GM18951 (cell line): Measurements from ENCODE around the gene CRYBG1.

ENCODE experiments used
- POLR2A ChIP-seq: IDR thresholded peaks from 4 replicates; pipeline ENCODE4 v1.6.1; 2011; ENCODE audit warnings: mild to moderate bottlenecking; ENCODE audit not compliant: insufficient read length, insufficient read depth; ENCODE audit errors: extremely low read depth
- in situ Hi-C: fragments of 300-500 bp; cut with MboI; formaldehyde crosslinking; loops from one replicate; pipeline ENCODE4 v1.12.0; 2022; ENCODE audit warnings: low sequenced_read_pairs, mixed read lengths, inconsistent platforms; ENCODE audit not compliant: unreplicated experiment

The CRYBG1 gene

DNA sequence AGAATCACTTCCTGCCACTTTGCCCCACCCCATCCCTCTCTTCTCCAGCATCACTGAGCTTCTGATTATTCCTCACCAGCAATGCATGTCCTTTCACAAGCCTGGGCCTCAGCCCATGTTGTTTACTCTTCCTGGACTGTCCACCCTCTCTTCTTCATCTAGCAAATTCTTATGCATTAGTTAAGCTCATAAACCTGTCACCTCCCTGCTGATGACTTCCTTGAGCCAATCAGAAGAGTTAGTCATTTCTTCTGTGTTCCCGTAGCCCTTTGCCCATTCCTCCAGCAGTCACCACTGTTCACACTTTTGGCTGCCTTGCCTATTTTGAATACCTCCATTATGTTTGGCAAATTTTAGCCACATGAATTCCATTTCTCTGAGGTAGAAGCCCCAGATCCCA is 4.1 kb upstream of the CRYBG1 start:
- no peak for TF ChIP-seq POLR2A
- in situ Hi-C loops = no loop called here

DNA sequence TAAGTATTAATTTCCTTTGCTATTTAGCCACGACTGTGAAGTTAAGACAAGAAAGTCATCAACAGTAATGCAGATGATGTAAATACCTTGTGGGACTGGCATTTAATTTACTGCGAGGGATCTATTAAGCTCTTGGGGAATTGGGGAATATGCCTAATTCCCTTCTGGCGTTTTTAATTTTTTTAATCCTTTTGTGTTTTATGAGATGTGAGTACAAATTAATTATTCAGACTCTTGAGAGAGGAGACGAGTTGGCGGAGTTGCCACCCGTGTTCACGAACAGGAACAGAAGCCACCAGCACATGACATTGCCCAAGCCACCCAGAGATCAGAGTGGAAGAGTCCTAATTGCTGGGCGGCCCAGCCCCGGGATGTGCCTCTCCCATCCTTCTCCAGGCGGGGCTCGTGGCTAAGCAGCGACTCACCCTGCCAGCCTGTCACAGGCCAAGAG is 533 bp upstream of the CRYBG1 start:
- no peak for TF ChIP-seq POLR2A
- in situ Hi-C loops = loop anchor here (10.0 kb wide), 1 partner anchor 545 kb away; no protein-coding TSS in a partner anchor

DNA sequence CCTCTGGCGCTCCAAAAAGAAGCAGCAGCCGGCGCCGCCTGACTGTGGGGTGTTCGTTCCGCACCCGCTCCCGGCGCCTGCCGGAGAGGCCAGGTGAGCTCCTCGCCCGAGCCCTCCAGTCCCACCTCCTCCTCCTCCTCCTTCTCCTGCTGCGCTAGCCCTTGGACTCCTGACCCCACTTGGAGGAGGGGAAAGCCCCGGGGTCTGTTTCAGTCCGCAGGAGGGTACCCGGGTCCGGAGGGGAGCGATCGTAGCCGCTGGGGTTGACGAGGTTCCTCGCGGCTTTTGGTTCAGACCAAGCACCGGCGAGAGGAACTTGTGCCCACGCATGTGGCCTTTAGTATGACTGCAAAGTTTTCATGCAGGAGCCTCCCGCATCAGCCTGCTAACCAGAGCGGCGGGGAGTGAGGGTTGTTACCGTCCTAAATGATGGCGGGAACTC is 493 bp downstream of the CRYBG1 start:
- in situ Hi-C loops = loop anchor here (10.0 kb wide), 1 partner anchor 544 kb away; no protein-coding TSS in a partner anchor
- TF ChIP-seq POLR2A = no peak

DNA sequence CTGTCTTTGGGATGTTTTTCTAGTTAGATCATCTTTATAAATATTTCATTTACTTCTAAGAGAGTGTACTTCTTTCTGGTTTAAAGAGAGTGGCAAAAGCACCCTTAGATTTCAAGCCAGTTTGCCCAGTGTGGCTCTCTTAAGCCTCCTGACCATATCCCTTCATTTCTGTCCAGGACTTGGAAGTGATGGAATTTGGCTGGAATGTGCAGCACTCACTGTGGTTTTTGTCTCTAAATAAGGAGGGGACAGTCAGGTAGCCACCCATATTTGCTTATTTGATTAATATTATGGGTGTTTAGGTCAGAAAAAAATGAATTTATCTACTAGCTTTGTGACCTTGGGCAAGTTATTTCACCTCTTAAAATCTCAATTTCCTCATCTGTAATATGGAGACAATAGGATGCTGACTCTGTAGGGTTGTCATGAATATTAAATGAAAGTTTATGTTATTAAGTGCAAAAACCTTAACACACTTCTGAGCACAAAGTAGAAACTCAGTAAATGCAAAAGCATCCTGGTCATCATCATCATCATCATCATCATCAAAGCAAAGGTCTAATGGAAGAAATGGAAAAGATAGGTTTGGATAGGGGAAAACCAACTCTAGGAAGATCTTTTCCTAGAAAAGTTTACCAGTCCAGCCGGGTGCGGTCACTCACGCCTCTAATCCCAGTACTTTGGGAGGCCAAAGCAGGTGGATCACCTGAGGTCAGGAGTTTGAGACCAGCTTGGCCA is 3.1 kb downstream of the CRYBG1 start:
- no peak for TF ChIP-seq POLR2A
- in situ Hi-C loops = loop anchor here (10.0 kb wide), 1 partner anchor 541 kb away; no protein-coding TSS in a partner anchor

DNA sequence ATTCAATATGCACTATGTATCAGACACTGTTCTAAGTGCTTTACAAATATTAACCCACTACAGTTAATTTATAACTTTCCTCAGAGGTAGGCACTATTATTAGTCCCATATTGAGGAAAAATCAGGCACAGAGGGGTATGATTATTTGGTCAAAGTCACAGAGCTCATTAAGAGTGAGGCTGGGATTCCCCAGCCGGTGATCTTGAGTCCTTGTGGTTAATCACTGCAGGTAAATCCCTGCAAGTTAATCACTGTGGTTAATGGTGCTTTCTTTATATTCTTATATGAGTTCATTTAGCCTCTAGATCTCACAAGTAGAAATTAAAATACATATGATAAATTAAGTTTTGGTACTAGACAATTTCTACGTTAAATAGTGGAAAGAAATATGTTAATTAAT is 9.2 kb downstream of the CRYBG1 start:
- in situ Hi-C loops = loop anchor here (10.0 kb wide), 1 partner anchor 535 kb away; no protein-coding TSS in a partner anchor
- no peak for TF ChIP-seq POLR2A

DNA sequence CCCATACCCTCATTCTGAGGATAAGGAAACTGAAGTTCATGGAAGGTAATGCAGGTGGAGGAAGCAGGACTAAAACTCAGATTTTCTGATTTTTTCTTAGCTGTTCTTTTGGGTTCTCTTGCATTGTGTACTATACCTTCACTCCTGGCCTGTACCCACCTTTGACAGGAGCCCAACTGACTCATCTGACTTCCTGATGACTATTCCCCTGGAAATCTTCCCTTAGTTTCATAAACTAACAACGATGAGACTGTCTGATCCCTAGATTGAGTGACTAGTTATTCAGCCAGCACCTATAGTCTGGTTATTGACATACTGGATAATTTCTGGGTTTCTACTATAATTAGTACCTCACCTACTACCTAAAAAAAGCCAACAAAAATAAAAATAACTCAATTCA is 10.1 kb downstream of the CRYBG1 start:
- in situ Hi-C loops = no loop called here
- no peak for TF ChIP-seq POLR2A

DNA sequence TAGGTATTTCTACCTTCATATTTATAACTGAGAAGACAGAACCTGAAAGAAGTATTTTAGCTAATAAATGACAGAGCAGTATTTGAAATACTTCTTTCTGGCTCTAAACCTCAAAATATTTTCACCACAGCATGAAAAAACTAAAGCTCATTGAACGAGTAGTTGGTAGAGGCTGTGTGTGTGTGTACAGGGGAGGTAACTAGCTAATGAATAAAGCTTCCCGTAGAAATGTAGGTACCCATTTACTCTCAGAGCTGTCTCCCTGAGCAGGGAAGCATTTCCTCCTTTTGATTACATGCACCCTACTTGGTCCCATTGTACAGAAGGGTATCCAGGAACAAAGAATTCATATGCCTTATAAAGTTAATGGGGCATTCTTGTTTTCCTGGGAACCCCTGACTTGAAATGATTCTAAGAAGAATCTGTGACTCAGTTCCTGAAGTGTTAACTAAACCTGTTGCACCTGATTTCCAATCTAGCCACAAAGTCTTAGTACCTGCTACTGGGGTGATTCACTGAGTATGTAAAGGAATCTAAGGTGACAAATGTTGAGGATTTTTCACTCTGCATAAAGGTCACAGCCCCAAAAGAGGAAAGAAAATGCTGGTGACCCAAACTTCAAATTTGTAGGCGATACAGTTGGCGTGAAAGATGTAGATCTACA is 12.5 kb downstream of the CRYBG1 start:
- TF ChIP-seq POLR2A = no peak
- in situ Hi-C loops = no loop called here

DNA sequence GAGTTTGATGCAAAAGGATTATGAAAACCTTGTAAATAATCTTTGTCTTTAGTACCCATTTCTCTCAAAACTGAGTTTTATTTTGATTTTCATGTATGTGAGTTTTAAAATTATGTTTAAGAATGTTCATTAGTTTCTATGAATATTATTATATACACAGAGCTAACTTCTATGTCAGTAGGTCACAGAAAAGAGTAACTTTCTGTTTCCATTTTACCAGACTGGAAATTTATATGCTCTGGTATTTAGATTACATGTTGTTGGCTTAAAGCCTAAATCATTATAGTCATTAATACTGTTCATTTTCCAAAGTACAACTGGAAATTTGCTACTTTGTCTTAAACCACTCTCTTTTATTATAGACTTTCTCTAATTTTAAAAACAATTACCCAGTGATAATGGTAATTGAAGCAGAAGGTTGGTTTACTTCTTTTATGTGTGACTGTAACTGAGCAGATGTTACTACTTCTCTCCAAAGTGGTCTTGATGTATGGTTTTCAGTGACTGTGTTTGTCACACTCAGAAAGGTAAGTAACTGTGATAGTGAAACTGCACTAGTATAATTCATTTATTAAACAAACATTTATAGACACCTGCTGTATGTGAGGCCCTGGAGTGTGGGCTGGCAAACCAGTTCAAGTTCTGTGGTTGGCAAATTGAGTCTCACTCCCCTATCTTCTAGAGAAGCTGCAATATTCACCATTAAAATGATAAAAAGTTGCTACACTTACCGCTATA is 13.2 kb downstream of the CRYBG1 start:
- in situ Hi-C loops = no loop called here
- no peak for TF ChIP-seq POLR2A

DNA sequence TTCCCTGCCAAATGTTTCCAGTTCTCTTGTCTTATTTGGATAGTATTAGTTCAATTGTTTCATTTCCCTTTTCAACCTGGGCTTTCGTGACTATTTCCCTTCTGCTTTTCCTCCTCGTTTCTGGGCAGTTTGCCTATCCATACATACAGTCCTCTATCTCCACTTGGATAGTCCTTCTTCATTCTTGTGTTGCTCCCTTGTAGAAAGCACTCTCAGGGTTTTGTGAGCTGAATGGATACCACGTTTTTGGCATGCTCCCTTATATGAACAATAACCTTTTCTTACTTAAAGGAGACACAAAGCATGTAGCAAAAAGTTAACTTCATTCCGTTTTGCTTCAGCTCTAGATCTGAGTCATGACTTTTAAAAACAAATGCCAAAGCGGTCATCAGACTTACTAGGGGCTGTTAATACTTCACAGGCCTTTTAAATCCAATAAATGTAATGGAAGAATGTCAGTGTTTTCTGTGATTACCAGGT is 16.6 kb downstream of the CRYBG1 start:
- in situ Hi-C loops = no loop called here
- no peak for TF ChIP-seq POLR2A

DNA sequence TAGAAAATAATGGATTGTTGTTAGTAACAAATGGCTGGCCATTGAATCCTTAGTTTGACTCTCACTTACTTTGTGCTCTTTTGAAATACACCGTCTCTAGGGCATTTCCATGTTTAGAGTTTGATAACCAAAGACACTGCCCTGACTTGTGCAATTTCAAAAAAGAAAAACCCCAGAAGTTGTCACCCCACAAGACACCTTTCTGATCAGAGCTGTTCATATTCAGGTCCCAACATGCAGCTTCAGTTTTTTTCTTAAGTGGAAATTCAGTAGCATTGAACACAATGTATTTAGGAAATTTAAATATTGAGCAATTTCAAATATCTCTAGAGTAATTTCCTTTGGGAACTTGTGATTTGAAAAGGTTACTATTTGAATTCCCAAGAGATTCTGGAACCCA is 19.4 kb downstream of the CRYBG1 start:
- in situ Hi-C loops = no loop called here
- no peak for TF ChIP-seq POLR2A

DNA sequence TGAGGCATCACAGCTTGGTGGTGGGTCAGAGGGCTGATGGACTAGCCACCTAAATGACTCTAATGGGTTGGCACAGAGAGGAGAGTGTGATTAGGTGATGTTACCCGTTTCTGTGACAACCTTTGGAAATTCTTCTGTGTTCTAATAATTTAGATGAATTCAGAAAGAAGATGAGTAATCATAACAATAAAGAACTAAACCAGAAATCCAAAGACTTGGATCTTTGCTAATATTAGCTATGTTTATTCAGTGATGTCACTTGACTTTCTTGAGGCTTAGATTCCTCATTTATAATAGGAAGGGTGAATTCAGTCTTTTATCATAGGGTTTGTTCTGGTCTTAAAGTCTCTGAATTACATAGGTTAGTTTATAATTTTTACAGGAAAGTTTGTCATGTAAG is 19.9 kb downstream of the CRYBG1 start:
- no peak for TF ChIP-seq POLR2A
- in situ Hi-C loops = no loop called here

DNA sequence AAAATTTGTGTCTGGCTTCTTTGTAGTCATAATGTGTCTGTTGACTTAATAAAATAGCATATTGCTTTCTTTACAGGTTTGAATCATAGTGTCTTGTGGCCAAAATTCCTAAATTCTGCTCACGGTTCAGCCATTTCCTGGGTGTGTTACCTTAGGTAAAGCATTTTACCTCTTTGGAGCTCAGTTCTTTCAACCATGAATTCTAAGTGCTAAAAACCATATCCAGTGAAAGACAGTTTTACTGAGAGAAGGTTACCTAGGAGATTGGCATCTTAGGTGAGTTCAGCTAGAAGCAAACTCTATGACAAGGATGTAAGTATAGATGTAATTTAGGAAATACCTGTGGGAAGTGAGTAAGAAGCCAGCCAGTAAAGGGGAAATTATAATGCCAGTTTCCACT is 20.7 kb downstream of the CRYBG1 start:
- TF ChIP-seq POLR2A = no peak
- in situ Hi-C loops = no loop called here

DNA sequence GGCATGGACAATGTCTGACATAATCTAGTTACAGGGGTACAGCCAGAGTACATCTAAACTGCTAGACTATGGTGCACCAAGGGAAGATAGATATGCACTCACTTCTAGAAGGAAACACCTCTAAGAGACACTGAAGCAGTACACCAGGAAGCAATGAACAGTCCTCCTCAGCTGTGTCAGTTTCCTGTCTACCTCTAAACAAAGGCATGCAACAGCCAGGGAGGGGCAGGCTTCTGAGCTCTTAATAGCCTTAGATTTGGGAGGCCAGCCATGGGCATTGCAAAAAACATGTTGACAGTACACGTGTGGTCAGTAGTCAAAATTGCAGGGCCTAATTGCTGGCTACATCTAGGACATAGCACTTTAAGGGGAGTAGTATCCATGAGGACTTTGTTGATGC is 21.4 kb downstream of the CRYBG1 start:
- in situ Hi-C loops = no loop called here
- TF ChIP-seq POLR2A = no peak
